Fibroblast of skin of right quadriceps (primary cell): ENCODE measurements around the gene SCAP.

Experiments
- DNase-seq: peaks from one replicate; pipeline ENCODE4 v3.0.0-alpha.2; 2013

SCAP gene

DNA sequence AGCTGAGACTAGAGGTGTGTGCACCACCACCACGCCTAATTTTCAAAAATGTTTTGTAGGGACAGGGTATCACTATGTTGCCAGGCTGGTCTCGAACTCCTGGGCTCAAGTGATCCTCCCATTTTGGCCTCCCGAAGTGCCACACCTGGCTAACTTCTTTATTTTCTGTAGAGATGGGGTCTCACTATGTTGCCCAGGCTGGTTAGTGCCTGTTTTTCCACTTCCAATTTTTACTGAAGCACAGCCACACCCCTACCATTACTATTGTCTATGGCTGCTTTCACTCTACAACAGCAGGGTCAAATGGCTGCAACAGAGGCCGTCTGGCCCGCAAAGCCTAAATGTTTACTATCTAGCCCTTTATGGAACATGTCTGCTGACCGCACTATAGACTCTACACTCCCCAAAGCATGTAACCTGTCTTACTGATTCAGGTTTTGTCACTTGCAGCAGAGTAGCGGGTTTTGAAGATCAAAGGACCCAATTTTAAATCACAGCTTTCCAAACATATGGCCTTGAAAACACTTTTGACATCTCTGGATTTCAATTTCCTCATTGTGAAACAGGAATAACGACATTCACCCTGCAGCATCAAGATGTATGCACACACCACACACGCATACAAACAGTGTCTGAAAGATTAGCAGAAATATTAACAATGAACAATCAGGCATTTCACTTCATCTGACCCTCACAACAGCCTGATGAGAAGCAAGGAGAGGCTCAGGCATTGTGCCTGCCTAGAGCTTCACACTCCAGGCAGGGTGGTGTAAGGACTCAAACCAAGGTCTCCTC is 46.1 kb downstream of the SCAP start:
- DNase-seq = no peak

DNA sequence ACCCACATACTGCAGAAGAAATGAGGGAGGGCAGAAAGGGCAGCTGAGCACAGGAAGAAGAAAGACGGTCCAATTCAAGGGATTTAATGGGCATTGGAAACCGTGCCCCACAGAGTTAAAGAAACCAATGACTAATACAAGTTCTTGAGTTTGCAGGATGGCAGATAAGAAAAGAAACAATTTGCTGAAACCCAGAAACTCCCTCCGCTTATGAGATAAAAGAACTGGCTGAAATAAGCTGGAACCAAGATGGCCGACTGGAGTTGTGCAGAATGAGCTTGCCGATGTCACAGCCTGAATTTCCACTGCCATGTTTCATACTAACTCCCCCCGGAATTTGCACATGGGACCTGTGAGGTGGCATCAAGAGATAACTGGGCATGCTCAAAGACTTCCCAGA is 47.1 kb downstream of the SCAP start:
- DNase-seq = no peak

DNA sequence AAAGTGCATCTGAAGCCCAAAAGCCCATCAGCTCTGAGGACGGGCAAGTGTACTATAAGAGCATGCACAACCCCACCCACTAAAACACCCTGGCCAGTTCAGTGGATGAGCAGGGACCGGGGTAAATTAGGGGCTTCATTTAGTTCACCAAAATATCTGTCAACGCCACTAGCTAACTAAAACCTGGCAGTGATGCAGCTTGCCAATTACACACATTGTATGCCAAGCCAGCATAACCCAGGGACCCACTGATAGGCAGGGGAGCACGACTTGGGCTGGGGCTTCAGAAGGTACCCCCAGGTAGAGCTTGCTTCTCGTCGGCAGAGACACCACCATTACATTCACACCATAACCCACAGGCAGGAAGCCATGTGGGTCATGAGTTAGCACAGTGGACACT is 47.9 kb downstream of the SCAP start:
- no peak for DNase-seq

DNA sequence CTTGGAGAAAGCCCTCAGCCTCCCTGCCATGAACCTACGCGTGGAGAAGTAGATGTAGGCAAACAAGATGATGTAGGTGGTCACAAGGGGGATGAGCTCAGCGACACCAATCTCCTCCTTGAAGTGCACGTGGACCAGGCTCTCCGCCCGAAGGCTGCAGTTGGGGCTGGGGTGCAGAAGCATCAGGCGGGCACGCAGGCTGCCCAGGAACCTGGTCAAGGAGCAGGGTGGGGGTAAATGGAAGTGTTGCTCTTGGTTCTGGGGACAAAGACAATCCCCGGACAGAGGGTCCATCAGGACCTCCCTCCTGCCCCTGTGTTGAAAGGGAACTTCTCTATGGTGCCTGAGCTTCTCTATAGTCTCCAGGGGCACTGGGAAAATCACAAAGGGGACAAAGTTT is 49.8 kb downstream of the SCAP start:
- no peak for DNase-seq

DNA sequence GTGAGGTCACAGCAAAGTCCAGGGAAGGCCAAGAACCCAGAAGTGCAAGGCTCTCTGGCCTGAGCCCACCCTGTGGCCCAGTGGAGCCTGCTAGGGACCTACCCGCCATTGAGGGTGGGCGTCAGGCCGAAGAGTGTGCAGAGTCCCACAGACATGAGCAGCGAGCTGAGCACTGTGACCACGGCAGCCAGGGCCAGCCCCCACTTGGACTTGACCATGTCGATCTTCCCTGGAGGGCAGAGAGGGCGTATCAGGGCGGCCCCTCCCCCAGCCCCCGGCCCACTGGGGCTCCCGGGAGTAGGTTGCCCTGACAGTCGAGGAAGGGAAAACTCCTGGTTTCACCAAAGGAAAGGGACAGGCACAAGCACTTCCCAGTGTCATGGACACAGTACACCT is 50.4 kb downstream of the SCAP start:
- no peak for DNase-seq

DNA sequence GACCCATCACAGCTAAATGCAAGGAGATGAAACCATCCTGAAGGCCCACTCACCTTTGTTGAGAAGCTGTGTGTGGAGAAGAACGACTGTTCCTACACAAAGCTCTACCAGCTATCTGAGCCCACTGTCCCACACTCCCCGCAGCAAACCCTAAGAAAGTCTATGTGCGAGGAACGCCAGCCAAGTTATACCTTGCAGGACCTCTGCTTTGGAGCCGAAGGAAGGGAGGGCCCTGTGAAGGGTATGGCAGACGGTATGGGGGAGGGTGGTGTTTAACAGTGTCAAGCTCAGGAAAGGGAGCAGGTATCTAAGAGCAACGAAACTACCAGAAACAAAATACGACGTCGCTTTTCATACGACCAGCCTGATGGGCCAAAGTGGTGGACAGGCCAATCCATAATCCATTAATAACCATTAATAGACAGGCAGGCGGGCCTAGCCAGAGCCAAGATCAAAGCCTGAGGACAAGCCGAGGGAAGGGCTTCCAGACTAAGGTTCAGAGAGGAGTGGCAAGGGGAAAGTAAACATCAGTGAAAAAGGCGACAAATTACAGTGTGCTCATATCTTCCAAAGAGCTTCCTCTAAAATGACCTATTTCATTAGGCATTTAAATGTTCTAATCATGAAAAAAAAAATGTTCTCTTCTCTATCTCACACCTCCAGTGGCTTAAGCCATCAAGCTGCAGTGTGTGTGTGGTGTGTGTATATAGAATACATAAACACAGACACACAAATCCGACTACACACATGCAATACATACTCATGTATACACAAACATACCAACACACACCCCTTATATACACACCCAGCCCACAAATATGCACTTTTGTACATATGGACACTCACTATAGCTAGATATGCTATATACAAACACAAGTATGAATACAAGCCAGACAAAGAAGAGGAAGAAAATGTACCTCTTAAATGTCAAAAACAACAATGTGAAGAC is 51.0 kb downstream of the SCAP start:
- no peak for DNase-seq

DNA sequence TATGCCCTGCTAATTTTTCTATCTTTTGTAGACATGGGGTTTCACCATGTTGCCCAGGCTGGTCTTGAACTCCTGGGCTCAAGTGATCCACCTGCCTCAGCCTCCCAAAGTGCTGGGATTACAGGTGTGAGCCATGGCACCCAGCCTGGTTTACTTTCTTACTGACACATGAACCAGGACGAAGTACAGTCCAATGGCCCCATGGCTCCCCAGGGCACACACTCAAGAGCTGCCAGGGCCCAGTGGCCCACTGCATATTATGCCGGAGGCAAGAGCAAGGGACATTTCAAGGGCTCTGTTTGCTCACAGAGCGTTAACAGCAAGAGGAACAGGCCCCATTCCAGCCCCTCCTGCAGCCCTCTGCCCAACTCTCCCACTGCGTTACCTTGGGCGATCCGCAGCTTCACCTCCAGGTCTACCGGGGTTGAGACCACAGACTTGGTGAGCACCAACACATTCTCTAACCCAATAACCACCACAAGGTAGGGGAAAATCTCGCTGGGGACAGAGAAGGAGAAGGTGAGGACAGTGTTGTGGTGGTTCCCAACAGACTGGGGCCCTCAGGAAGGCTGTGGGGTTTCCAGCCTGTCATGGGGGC is 52.1 kb downstream of the SCAP start:
- no peak for DNase-seq

DNA sequence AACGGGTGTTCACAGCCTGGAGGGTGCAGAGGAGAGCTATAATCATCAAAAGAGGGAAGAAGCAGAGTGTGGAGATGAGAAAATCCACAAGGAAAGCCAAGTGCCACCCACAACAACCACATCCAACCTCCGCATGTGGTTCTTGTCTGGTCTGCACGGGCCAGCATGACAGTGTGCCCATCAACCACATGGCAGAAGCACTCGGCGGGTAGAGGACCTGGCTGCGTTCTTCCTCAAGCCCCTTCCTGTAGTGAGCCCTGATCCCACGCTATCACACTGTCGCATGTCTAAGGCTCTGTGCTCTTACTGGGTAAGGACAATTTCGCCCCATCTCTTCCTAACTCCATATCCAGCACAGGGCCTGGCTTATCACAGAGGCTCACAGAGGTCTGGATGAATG is 53.0 kb downstream of the SCAP start:
- DNase-seq = no peak

DNA sequence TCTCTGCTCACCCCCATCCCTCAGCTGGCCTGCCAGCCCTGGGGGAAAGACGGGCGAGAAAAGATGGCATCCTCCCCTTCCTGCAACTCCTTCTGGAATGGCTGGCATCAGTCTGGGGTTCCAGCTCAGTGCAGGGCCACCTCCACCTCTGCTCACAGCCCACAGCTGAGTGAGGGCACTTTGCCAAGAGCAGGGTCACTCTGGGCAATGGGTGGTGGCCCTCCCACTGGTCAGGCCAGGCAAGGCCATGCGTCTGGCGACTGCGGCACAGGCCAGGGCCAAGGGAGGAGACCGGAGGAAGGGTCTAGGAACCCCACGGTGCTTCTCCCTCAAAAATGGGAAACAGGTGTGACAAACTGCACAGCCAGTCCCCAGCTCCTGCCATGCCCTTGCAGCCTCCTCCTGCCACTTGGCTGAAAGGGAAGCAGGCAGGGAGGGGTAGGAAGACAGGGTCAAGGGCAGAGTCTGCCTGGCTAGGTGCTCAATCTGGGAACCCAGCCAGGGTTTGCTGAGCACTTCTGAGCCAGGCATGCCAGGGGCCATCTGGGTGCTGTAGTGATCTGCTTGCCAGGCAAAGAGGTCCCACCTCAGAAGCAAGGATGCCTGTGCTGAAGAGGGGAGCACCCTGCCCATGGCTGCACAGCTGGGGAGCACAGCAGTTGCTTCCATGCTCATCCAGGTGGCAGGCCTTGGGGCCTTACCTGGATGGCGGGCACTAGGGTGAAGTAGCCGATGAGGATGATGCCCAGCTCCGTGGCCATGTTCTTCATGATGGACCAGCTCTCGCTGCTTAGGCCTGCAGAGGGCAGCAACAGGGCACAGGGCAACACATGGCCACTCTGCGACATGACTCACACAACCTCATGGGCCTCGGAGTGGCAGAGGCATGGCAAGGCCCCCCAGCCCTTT is 53.7 kb downstream of the SCAP start:
- no peak for DNase-seq

DNA sequence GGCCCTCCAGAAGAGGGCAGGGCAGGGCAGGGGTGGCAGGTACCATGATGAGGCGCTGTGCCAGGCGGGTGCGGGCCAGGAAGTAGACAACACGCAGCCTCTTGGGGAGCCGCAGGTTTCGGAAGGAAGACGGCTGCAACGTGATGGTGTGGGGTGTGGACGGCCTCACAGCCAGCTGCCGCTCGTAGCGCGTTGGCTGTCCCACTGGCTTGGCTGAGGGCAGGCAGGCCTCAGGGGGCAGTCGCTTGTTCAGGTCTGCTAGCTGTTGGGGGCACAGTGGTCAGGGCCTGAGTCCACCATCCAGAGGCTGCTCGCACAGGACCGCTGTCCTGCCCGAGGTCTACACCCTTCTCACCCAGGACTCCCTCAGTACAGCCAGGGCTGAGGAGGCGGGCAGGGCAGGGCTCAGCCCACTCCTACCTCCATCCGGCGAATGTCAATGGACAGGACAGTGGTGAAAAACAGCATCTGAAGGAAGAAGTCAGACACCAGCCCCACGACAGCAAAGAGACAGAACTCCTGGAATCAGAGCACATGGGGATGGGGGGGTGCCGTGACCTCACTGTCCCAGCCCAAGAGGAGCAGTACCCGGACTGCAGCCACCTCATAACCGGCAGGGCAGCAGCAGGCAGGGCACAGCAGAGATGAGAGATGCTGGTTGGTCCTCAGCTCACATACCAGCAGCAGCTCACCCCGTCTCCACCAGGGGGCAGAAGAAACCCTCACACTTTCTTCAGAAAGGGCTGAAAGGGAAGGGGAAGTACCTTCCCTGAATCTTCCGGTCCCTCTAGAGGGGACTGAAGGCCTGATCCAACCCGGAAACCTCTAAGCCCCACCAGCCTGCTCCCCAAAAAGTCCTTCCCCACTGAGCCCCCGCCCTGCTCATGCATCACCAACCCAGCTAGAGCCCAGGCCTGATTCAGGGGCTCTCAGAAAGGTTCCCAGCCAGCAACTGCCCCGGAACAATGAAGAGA is 54.9 kb downstream of the SCAP start:
- peak; percentile 84 for DNase-seq

DNA sequence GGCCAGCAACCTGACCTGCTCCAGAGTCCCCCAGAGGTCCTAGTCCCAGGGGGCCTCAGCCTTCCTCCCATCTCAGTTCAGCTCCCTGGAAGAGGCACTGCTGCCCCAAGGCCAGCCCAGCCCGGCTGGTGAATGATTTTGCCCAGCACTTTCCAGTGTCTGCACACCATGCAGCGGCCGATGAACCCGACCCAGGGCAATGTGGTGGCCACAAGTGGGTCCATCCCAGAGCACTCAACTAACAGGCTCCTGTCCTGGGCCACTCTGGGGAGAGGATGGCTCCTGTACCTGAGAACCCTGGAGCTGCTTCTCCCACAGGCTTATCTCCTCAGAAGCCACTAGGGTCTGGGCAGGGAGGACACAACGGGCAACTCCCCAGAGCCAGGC is 55.7 kb downstream of the SCAP start:
- no peak for DNase-seq

DNA sequence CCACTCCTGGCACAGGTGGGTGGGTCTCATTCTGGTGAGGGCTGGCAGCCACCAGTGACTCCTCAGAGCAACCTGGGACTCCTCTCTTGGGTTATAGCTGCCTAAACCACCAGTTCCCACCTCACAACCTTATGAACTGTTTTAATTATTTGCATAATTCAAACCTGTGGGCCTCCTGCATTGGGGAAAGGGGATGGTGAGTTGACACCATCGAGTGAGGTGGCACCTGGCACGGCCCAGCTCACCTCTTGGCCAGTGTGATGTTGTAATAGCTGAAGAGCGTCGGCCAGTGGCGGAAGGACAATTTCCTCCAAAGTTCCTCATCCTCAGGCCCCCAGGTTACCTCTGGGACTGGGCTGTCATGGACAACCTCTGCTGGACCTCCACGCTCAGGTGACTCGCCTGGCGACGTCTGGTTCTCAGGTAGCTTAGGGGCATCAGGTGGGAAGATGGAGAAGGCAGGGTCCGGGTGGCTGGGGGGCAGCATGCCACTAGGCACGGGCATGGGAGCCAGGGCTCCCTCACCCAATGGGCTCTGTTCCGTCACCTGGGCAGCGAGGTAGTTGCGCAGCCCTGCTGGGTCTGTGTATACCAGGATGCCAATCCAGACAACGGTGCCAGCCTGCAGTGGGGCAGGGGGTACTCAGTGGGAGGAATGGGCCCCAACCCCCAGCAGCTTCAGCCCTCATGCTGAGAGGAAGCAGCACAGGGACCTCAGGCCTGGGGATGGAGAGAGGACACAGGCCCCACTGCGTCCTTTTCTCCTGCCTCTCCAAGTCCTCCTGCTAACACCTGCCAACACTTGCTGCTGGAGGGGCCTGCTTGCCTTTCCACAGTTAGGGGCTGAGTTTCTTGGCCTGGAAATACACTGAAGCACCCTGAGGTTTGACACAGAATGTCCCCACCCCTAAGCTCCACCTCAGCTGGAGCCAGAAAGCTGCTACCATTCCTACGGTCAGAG is 56.4 kb downstream of the SCAP start:
- no peak for DNase-seq

DNA sequence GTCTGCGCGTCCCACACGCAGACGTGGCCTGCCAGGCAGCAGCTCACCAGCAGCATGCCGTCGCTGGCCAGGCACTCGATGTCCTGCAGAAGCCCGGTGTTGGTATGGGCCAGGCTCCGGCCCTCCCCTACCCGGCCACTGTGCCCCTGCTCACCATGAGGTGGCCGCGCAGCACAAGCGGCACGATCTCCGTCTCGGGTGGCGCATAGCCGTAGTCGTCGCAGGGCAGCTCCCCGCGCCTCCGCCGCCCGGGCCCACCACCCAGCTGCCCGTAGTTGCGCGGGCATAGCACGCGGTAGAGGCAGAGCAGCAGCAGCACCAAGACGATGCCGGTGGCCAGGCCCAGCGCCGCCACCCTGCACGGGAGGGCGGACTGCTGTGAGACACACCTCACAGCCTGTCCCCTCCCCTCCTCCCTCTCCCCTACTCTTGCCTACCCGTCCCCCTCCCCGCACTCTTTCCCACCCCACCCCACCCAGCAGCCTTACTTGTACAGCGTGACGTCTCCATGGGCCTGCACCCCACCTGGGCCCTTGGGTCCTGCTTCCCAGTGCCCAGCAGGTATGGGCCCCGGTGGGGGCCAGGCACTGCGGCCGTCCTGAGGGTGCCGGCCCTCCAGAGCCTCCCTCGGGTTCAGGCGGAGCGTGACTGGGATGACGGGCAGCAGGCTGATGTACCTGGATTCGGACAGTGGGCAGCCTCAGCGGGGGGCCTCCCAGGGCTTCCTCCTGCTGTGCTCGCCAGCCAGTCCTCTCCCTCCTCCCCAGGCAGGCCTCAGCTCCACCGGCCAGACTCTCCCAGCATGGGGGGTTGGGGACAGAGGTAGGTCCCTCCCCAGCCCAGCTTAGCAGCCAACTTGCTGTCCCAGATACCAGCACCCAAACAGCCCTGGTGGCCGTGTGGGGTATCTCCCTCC is 57.3 kb downstream of the SCAP start:
- no peak for DNase-seq

DNA sequence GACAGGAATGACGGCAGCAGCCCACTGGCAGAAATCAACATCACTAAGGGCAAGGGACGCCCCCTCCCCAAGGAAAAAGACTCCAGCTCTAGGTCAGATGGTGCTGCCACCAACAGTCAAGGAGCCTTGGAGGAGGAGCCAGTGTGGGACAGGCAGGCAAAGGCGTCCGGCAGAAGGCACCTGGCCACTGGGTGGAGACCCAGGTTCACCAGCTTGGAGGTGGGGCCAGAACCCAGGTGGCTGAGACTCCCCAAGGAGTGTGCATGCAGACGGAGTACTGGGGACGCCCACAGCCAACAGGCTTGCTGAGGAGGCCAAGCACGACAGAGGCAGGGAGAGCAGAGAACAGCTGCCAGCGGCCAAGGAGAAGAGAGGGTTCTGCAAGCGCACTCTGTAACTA is 59.7 kb downstream of the SCAP start:
- no peak for DNase-seq

DNA sequence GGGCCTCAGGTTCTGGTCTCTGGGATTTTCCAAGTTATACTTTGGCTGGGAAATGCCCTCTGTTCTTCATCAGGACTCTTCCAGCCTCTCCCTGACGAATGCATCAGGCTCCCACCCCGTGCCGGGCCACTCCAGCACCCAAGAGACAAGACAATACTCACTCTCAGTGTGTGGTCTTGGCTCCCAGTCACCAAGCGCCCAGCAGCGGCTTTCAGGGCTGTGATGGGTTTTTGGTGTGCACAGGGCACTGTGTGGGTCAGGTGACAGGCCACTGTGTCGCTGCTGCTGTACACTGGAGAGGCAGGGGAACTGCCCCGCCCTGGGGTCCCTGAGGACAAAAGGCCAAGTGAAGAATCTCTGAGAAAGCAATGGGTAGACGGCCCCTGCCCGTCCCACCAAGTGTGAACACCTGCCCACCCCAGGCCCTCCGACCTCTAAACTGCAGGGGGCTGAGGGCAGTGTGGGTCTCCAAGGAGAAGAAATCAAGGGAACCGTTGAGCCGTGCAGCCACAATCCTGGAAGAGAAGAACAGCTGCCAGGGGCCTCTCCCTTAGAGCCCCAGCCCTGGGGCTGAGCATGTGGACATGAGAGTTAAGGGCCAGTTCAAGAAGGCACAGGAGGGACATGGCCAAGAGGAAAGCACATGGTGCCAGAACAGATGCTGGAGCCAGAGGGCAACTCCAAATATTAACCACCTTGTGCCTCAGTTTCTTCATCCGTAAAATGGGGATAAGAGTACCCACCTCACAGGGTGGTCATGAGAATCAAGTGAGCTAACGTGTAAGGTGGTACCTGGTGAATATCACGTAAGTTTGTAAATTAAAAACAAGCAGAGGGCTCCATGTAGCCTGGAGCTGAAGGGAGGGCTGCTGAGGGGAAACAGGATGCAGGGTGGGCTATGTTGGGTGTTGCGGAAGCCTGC is 60.8 kb downstream of the SCAP start:
- DNase-seq = no peak

DNA sequence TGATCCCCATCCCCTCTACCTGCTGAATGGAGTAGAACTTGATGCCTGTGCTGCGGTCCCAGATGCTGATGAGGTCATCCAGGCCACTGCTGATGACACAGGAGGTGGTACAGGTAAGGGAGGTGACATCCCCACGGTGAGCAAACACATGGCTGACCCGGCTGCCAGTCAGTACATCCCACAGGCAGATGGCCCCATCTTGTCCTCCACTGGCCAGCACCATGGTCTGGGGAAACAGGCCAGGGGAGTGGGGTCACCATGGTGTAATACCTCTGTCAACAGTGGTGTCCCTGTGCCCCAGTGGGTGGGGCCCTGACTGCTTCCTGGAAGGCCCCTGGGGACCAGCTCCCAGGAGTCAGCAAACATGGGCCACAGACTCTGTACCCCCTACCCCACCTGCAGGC is 61.6 kb downstream of the SCAP start:
- no peak for DNase-seq

DNA sequence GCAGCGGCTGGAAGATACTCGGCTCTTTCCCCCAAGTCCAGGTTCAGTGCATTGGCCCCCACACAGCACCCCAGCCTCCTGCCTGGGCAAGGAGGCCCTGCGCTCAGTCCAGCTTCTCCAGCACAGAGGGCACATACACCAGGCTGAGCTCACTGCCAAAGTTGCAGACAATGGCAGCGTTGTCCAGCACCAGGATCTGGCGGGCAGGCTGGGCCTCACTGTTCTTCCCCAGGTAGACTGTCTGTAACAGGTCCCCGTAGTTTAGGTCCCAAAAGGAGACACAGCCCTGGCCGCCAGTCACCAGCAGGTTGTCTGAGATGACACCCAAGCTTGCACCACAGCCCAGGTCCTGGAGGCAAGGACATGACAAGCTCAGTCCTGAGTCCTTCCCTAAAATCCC is 62.0 kb downstream of the SCAP start:
- no peak for DNase-seq
